G401 (cell line): ENCODE results near the gene PREP. TPM values are rescaled to one million over a fixed set of nuclear protein-coding genes. Genes with fewer than 3 reads are reported as not detected.

Experiments
- DNase-seq: peaks from one replicate; pipeline ENCODE4 v3.0.0-alpha.2; 2015; ENCODE audit warnings: low spot score
- in situ Hi-C: cut with HindIII; loops from 2 replicates; pipeline ENCODE4 v1.10.0; 2016; ENCODE audit warnings: low sequenced_read_pairs, mixed read lengths
- total RNA-seq: library from RNA; depleted of rRNA; stranded (reverse); fragments of >200 nt; shearing (Covaris generic); gene quantifications from 2 replicates; pipeline ENCODE4 v1.2.3, GENCODE V29; 2014

The PREP gene
- total RNA-seq, 1 experiment from 2014 or later, result 91.5 TPM

GRCh38 chr6:105320271-105320670 is 82.6 kb downstream of the PREP start:
- in situ Hi-C loops, result no loop called here
- no peak for DNase-seq

- in situ Hi-C loops, result no loop called here
These were observed 83.6 kb downstream of the PREP start for GRCh38 chr6:105319331-105319730.

GRCh38 chr6:105318660-105319059 is 84.2 kb downstream of the PREP start:
- no peak for DNase-seq
- in situ Hi-C loops, result no loop called here

More at GRCh38 chr6:105319331-105319730, 83.6 kb downstream of the PREP start:
- DNase-seq, result no peak

- in situ Hi-C loops, result no loop called here
These were observed 85.0 kb downstream of the PREP start for GRCh38 chr6:105317607-105318533.

GRCh38 chr6:105313211-105313610 is 89.7 kb downstream of the PREP start:
- in situ Hi-C loops, result no loop called here
- DNase-seq, result no peak

More at GRCh38 chr6:105317607-105318533, 85.0 kb downstream of the PREP start:
- peak; percentile 34 for DNase-seq

GRCh38 chr6:105310947-105311346 is 91.9 kb downstream of the PREP start:
- DNase-seq, result no peak
- in situ Hi-C loops, result no loop called here

- in situ Hi-C loops, result no loop called here
These were observed 92.5 kb downstream of the PREP start for GRCh38 chr6:105310371-105310770.

GRCh38 chr6:105308840-105309239 is 94.0 kb downstream of the PREP start:
- DNase-seq, result no peak
- in situ Hi-C loops, result no loop called here

More at GRCh38 chr6:105310371-105310770, 92.5 kb downstream of the PREP start:
- DNase-seq, result no peak

- no peak for DNase-seq
- in situ Hi-C loops, result no loop called here
These were observed 97.4 kb downstream of the PREP start for GRCh38 chr6:105305521-105305920.

- in situ Hi-C loops, result no loop called here
- DNase-seq, result no peak
These were observed 98.1 kb downstream of the PREP start for GRCh38 chr6:105304825-105305224.

GRCh38 chr6:105304366-105304765 is 98.5 kb downstream of the PREP start:
- no peak for DNase-seq
- in situ Hi-C loops, result no loop called here

GRCh38 chr6:105302617-105303128 is 100.2 kb downstream of the PREP start:
- no peak for DNase-seq
- in situ Hi-C loops, result no loop called here

GRCh38 chr6:105301756-105302616 is 100.9 kb downstream of the PREP start:
- no peak for DNase-seq
- in situ Hi-C loops, result no loop called here

- in situ Hi-C loops, result no loop called here
- no peak for DNase-seq
These were observed 101.8 kb downstream of the PREP start for GRCh38 chr6:105301072-105301503.

- DNase-seq, result no peak
- in situ Hi-C loops, result no loop called here
These were observed 102.8 kb downstream of the PREP start for GRCh38 chr6:105300090-105300489.

GRCh38 chr6:105294129-105294528 is 108.8 kb downstream of the PREP start:
- no peak for DNase-seq
- in situ Hi-C loops, result no loop called here

GRCh38 chr6:105292689-105293339 is 110.1 kb downstream of the PREP start:
- no peak for DNase-seq
- in situ Hi-C loops, result no loop called here

- in situ Hi-C loops, result no loop called here
- no peak for DNase-seq
These were observed 111.4 kb downstream of the PREP start for GRCh38 chr6:105291525-105291924.
